HCT116 (cell line): Measurements from ENCODE around the gene FNDC3A. TPM values are rescaled to one million over a fixed set of nuclear protein-coding genes. Genes with fewer than 3 reads are reported as not detected.

ENCODE experiments used
- ATAC-seq: fragments of 200-7000 bp; cut with Tn5 transposase; 2 replicates; pipeline ENCODE4 v1.9.1; 2020; ENCODE audit warnings: mild to moderate bottlenecking, moderate library complexity
- BruUV-seq: library from RNA; stranded (reverse); fragments of 400-500 nt; replicated peaks from 2 replicates; lab custom pipeline; 2021; lab: Mats Ljungman, UMichigan
- CTCF ChIA-PET: fragments of 300-600 bp; sonication (Branson Sonifier 250); formaldehyde crosslinking; loops from one replicate; lab custom pipeline; 2021; ENCODE audit warnings: antibody characterized with exemption; lab: Charles Lee
- POLR2A ChIA-PET: fragments of 300-600, 350-600 bp; sonication (Branson Sonifier 250); formaldehyde crosslinking; loops from one replicate; lab custom pipeline; 2021; ENCODE audit warnings: antibody characterized with exemption; lab: Charles Lee
- RAD21 ChIA-PET, 2 experiments: fragments of 300-600 bp; sonication (Branson Sonifier 250); formaldehyde crosslinking; loops; one replicate each; lab custom pipeline; 2023; ENCODE audit warnings: low total read pairs in 2 of 2; ENCODE audit not compliant: uncharacterized antibody in 2 of 2, unreplicated experiment in 2 of 2, low non-redundant PET in 1 of 2; lab: Charles Lee
- DNase-seq: peaks from one replicate; pipeline ENCODE4 v3.0.0-alpha.2; 2010; ENCODE audit warnings: low read depth, low spot score
- H2AFZ ChIP-seq: fragments of 200-600 bp; shearing (Covaris generic), sonication (generic); 2 replicates; pipeline ENCODE4 v1.6.1; 2017; ENCODE audit warnings: low read depth, mixed run types, mixed read lengths, antibody characterized with exemption, low read length; ENCODE audit not compliant: poor library complexity, severe bottlenecking
- H3K27ac ChIP-seq: 2 replicates; pipeline ENCODE4 v1.5.1; 2012; ENCODE audit warnings: low read depth, low read length
- H3K27me3 ChIP-seq: fragments of 200-600 bp; sonication (generic); 2 replicates; pipeline ENCODE4 v1.6.1; 2016; ENCODE audit warnings: mixed run types, low read length, mixed read lengths; ENCODE audit not compliant: insufficient read depth
- H3K36me3 ChIP-seq, 2 experiments: fragments of 200-500 bp in 1 of 2; fragments of 200-600 bp in 1 of 2; sonication (Bioruptor generic) in 1 of 2; sonication (generic) in 1 of 2; 2 replicates each; pipeline versions ENCODE4 v1.5.1 to v1.6.1; 2014 to 2016; ENCODE audit warnings: low read length in 2 of 2, inconsistent platforms in 1 of 2, mixed read lengths in 1 of 2, mixed run types in 1 of 2; ENCODE audit not compliant: insufficient read depth in 2 of 2, control insufficient read depth in 1 of 2
- H3K4me1 ChIP-seq, 2 experiments: fragments of 200-600 bp in 1 of 2; sonication (generic) in 1 of 2; 2 replicates each; pipeline versions ENCODE4 v1.5.1 to v1.6.1; 2012 to 2017; ENCODE audit warnings: low read length in 2 of 2, inconsistent platforms in 1 of 2, mild to moderate bottlenecking in 1 of 2, mixed read lengths in 1 of 2, mixed run types in 1 of 2, moderate library complexity in 1 of 2; ENCODE audit not compliant: insufficient read depth in 2 of 2, control insufficient read depth in 1 of 2
- H3K4me2 ChIP-seq: fragments of 200-600 bp; sonication (generic); 2 replicates; pipeline ENCODE4 v1.6.1; 2017; ENCODE audit warnings: mixed run types, low read length, mixed read lengths
- H3K4me3 ChIP-seq, 2 experiments: fragments of 200-600 bp in 1 of 2; sonication (generic) in 1 of 2; replicated peaks in 1 of 2; 2 replicates each; pipeline ENCODE4 v1.5.1; 2011 to 2016; ENCODE audit warnings: low read length in 2 of 2, control low read depth in 1 of 2, low read depth in 1 of 2, mild to moderate bottlenecking in 1 of 2, mixed read lengths in 1 of 2, mixed run types in 1 of 2
- H3K79me2 ChIP-seq: fragments of 200-600 bp; sonication (generic); 2 replicates; pipeline ENCODE4 v1.6.1; 2017; ENCODE audit warnings: mild to moderate bottlenecking, mixed run types, low read length, moderate library complexity, mixed read lengths; ENCODE audit not compliant: insufficient read depth
- H3K9ac ChIP-seq: fragments of 200-600 bp; sonication (generic); 2 replicates; pipeline ENCODE4 v1.6.1; 2016; ENCODE audit warnings: low read length, mixed read lengths
- H3K9me2 ChIP-seq: fragments of 200-600 bp; sonication (generic), shearing (Covaris generic); 2 replicates; pipeline ENCODE4 v1.6.1; 2017; ENCODE audit warnings: mixed run types, mild to moderate bottlenecking, moderate library complexity; ENCODE audit not compliant: insufficient read depth
- H3K9me3 ChIP-seq, 2 experiments: fragments of 200-500 bp in 1 of 2; fragments of 200-600 bp in 1 of 2; sonication (Bioruptor generic) in 1 of 2; sonication (generic) in 1 of 2; 2 replicates each; pipeline ENCODE4 v1.6.1; 2014 to 2017; ENCODE audit warnings: low read length in 2 of 2, mixed read lengths in 2 of 2, inconsistent platforms in 1 of 2, low read depth in 1 of 2, mild to moderate bottlenecking in 1 of 2, mixed run types in 1 of 2, moderate library complexity in 1 of 2; ENCODE audit not compliant: control insufficient read depth in 1 of 2, insufficient read depth in 1 of 2
- H4K20me1 ChIP-seq: fragments of 200-600 bp; sonication (generic), shearing (Covaris generic); 2 replicates; pipeline ENCODE4 v1.6.1; 2017; ENCODE audit warnings: mixed run types, mild to moderate bottlenecking, moderate library complexity; ENCODE audit not compliant: insufficient read depth
- ATF3 ChIP-seq: IDR thresholded peaks from 2 replicates; pipeline ENCODE4 v1.6.1; 2012
- ELF1 ChIP-seq: IDR thresholded peaks from 2 replicates; pipeline ENCODE4 v1.6.1; 2012; ENCODE audit warnings: low read depth, borderline replicate concordance
- MAX ChIP-seq: IDR thresholded peaks from 2 replicates; pipeline ENCODE4 v1.6.1; 2012
- POLR2A ChIP-seq: IDR thresholded peaks from 2 replicates; pipeline ENCODE4 v1.7.0; 2011; ENCODE audit warnings: borderline replicate concordance; ENCODE audit not compliant: insufficient read depth, insufficient read length; ENCODE audit errors: extremely low read depth
- REST ChIP-seq: IDR thresholded peaks from 2 replicates; pipeline ENCODE4 v1.6.1; 2012; ENCODE audit warnings: low read depth
- ZBTB33 ChIP-seq: IDR thresholded peaks from 2 replicates; pipeline ENCODE4 v1.6.1; 2011; ENCODE audit warnings: mild to moderate bottlenecking, low read length, moderate library complexity; ENCODE audit not compliant: insufficient replicate concordance; ENCODE audit errors: extremely low read depth
- intact Hi-C: fragments of 100-400 bp; cut with micrococcal nuclease; formaldehyde crosslinking; loops from 2 replicates; pipeline ENCODE4 v1.10.0; 2022
- total RNA-seq: library from RNA; stranded (reverse); gene quantifications from one replicate; pipeline ENCODE4 v1.2.1, GENCODE V29; 2021; ENCODE audit not compliant: unreplicated experiment

Gene FNDC3A
- total RNA-seq, 1 experiment from 2014 or later: 30.5 TPM

GRCh38 chr13:49220036-49220855 lies 244.5 kb downstream of the FNDC3A start, which contains the start of gene MLNR:
TSS of gene MLNR (plus strand) at chr13:49220338. CDS start at chr13:49220338, 0 bp downstream.
- intact Hi-C loops: no loop called here
- no peak for TF ChIP-seq ATF3
- TF ChIP-seq MAX: no peak
- TF ChIP-seq ZBTB33: no peak
- TF ChIP-seq REST: no peak
- no peak for TF ChIP-seq POLR2A
- TF ChIP-seq ELF1: no peak
- H3K4me3 ChIP-seq: no peak within 1 kb of the TSS
- no peaks in the 10 kb centered on the region for H3K9me2 ChIP-seq
- POLR2A ChIA-PET: no interaction called here
- no peak within 1 kb of the TSS for H3K4me2 ChIP-seq
- H3K9ac ChIP-seq: no peak within 1 kb of the TSS
- H2AFZ ChIP-seq: no peak within 1 kb of the TSS
- H3K79me2 ChIP-seq: no peaks in the 10 kb centered on the region
- ATAC-seq (no peak), DNase-seq (no peak)
- H3K4me1 ChIP-seq: peaks cover 2% of the 10 kb centered on the region in 2 experiments; a peak in 2 of 4 replicates
- no peaks in the 10 kb centered on the region for H3K9me3 ChIP-seq
- RAD21 ChIA-PET: no interaction called here
- H3K36me3 ChIP-seq: no peaks in the 10 kb centered on the region
- BruUV-seq: no TSS peak
- CTCF ChIA-PET: no interaction called here
- H3K27me3 ChIP-seq: no peaks in the 10 kb centered on the region
- H3K27ac ChIP-seq: no peak within 1 kb of the TSS
- no peaks in the 10 kb centered on the region for H4K20me1 ChIP-seq
